ENCODE measurements around the gene PNPLA7. TPM values are rescaled to one million over a fixed set of nuclear protein-coding genes. Genes with fewer than 3 reads are reported as not detected.

Gene PNPLA7
- total and polyA plus RNA-seq, 4 donors, result 0.75 to 6.5 (median 2.1) TPM

GRCh38 chr9:137416563-137417151 is 133.5 kb downstream of the PNPLA7 start:
- no peak for TF ChIP-seq JUND (IDR thresholded peaks at IDR 0.05)
- no peak for TF ChIP-seq SP1 (IDR thresholded peaks at IDR 0.05)
- TF ChIP-seq FOXA1 (IDR thresholded peaks at IDR 0.05), result no peak
- no peak for TF ChIP-seq ATF3 (IDR thresholded peaks at IDR 0.05)
- no peak for TF ChIP-seq FOXA2 (IDR thresholded peaks at IDR 0.05)
- no peak for TF ChIP-seq EGR1 (IDR thresholded peaks at IDR 0.05; ENCODE audit: low read depth in 2 of 2)
- TF ChIP-seq MAX (IDR thresholded peaks at IDR 0.05), result no peak
- TF ChIP-seq REST (IDR thresholded peaks at IDR 0.05), result no peak
- no peak for TF ChIP-seq YY1 (IDR thresholded peaks at IDR 0.05)
- TF ChIP-seq RXRA (IDR thresholded peaks at IDR 0.05), result no peak
- no peak for TF ChIP-seq HNF4A (conservative IDR thresholded peaks at IDR 0.05)
- TF ChIP-seq HNF4G (IDR thresholded peaks at IDR 0.05), result no peak
- no peaks in the 10 kb centered on the region for H3K36me3 ChIP-seq (ENCODE audit: control insufficient read depth in 4 of 4, insufficient read depth in 3 of 4, low read depth in 1 of 4, low read length in 3 of 4)
- WGBS, result 96% methylated on average over 45 of the region's 45 CpGs
- no peak for DNase-seq (ENCODE audit: low spot score)
- H3K4me1 ChIP-seq (ENCODE audit: control insufficient read depth in 4 of 4, insufficient read depth in 4 of 4, low read length in 3 of 4), result peaks cover 0 to 3% (median 1%) of the 10 kb centered on the region in 4 donors
- no peaks in the 10 kb centered on the region for H3K27me3 ChIP-seq (ENCODE audit: control insufficient read depth in 4 of 4, insufficient read depth in 4 of 4, low read length in 3 of 4)
- H3K9ac ChIP-seq (ENCODE audit: low read depth in 1 of 2, low read length in 2 of 2), result no peak overlapping the region
- no peaks in the 10 kb centered on the region for H3K9me3 ChIP-seq (ENCODE audit: control insufficient read depth in 4 of 4, low read length in 3 of 4)
- no peak overlapping the region for H3K27ac ChIP-seq (ENCODE audit: low read depth in 1 of 2, low read length in 2 of 2)
- H3K4me3 ChIP-seq (ENCODE audit: low read depth in 1 of 3, low read length in 3 of 3), result no peak overlapping the region

GRCh38 chr9:137416006-137416562 is 134.1 kb downstream of the PNPLA7 start:
- no peak for TF ChIP-seq REST (IDR thresholded peaks at IDR 0.05)
- no peak for TF ChIP-seq ZBTB33 (IDR thresholded peaks at IDR 0.05)
- TF ChIP-seq FOXA2 (IDR thresholded peaks at IDR 0.05), result no peak
- TF ChIP-seq FOXA1 (IDR thresholded peaks at IDR 0.05), result no peak
- no peak for TF ChIP-seq RAD21 (IDR thresholded peaks at IDR 0.05)
- TF ChIP-seq GABPA (IDR thresholded peaks at IDR 0.05 in 1 of 2, conservative IDR thresholded peaks at IDR 0.05 in 1 of 2), result no peak
- no peak for TF ChIP-seq YY1 (IDR thresholded peaks at IDR 0.05)
- no peak for TF ChIP-seq SP1 (IDR thresholded peaks at IDR 0.05)
- no peak for TF ChIP-seq EGR1 (IDR thresholded peaks at IDR 0.05; ENCODE audit: low read depth in 2 of 2)
- no peak for TF ChIP-seq MAX (IDR thresholded peaks at IDR 0.05)
- no peaks in the 10 kb centered on the region for H3K9me3 ChIP-seq (ENCODE audit: control insufficient read depth in 4 of 4, low read length in 3 of 4)
- no peak for DNase-seq (ENCODE audit: low spot score)
- no peaks in the 10 kb centered on the region for H3K27me3 ChIP-seq (ENCODE audit: control insufficient read depth in 4 of 4, insufficient read depth in 4 of 4, low read length in 3 of 4)
- 98% methylated on average over 23 of the region's 23 CpGs for WGBS
- H3K9ac ChIP-seq (ENCODE audit: low read depth in 1 of 2, low read length in 2 of 2), result no peak overlapping the region
- no peaks in the 10 kb centered on the region for H3K4me1 ChIP-seq (ENCODE audit: control insufficient read depth in 4 of 4, insufficient read depth in 4 of 4, low read length in 3 of 4)
- H3K36me3 ChIP-seq (ENCODE audit: control insufficient read depth in 4 of 4, insufficient read depth in 3 of 4, low read depth in 1 of 4, low read length in 3 of 4), result no peaks in the 10 kb centered on the region
- H3K27ac ChIP-seq (ENCODE audit: low read depth in 1 of 2, low read length in 2 of 2), result no peak overlapping the region
- no peak overlapping the region for H3K4me3 ChIP-seq (ENCODE audit: low read depth in 1 of 3, low read length in 3 of 3)
